ENCODE measurements around the gene TIGD1. TPM values are rescaled to one million over a fixed set of nuclear protein-coding genes. Genes with fewer than 3 reads are reported as not detected.
A peak's percentile ranks its signal among the peaks of the same experiment; 100 is the strongest.

TIGD1 gene
- total RNA-seq, 4 donors from 2014 or later = 1.2 to 7.1 (median 3.2) TPM

GRCh38 chr2:232588680-232589585 is 38.6 kb upstream of the TIGD1 start:
- WGBS, 2 donors = 35 to 48% methylated on average over 17 of the region's 18 CpGs
- TF ChIP-seq POLR2A (IDR thresholded peaks at IDR 0.05) (no peak), CTCF (IDR thresholded peaks at IDR 0.05) (no peak)
- DNase-seq = no peak

GRCh38 chr2:232588031-232588430 is 37.7 kb upstream of the TIGD1 start:
- no peak for DNase-seq
- Histone ChIP-seq H3K4me3 (no peak overlapping the region), H3K9me3 (no peaks in the 10 kb centered on the region), H3K36me3 (peaks cover 0 to 17% (median 0%) of the 10 kb centered on the region in 3 donors), H3K4me1 (peaks cover 3 to 47% (median 33%) of the 10 kb centered on the region in 3 donors), H3K27me3 (no peaks in the 10 kb centered on the region), H3K27ac (peak overlapping the region in 2 of 4 donors; percentile 70 to 79)
- TF ChIP-seq CTCF (IDR thresholded peaks at IDR 0.05) (no peak), POLR2A (IDR thresholded peaks at IDR 0.05) (no peak)
- intact Hi-C loops (cut with DNase I) = no loop called here
- WGBS, 2 donors = 71 to 74% methylated on average over 3 to 5 of the region's 8 CpGs

More at GRCh38 chr2:232588680-232589585, 38.6 kb upstream of the TIGD1 start:
- H3K4me1 ChIP-seq = peaks cover 3 to 53% (median 37%) of the 10 kb centered on the region in 3 donors
- H3K27me3 ChIP-seq = no peaks in the 10 kb centered on the region
- peaks cover 0 to 8% (median 0%) of the 10 kb centered on the region in 3 donors for H3K36me3 ChIP-seq
- intact Hi-C loops (cut with DNase I) = no loop called here
- no peaks in the 10 kb centered on the region for H3K9me3 ChIP-seq
- peak overlapping the region; percentile 66 to 79 (median 72) for H3K27ac ChIP-seq
- peak overlapping the region in 1 of 4 donors; percentile 12 for H3K4me3 ChIP-seq

- H3K27ac ChIP-seq = peak overlapping the region in 1 of 4 donors; percentile 13
- DNase-seq = no peak
- no peak overlapping the region for H3K4me3 ChIP-seq
- no peaks in the 10 kb centered on the region for H3K9me3 ChIP-seq
- no peaks in the 10 kb centered on the region for H3K27me3 ChIP-seq
- peaks cover 0 to 23% (median 0%) of the 10 kb centered on the region in 3 donors for H3K36me3 ChIP-seq
- WGBS, 2 donors = 76 to 85% methylated on average over 6 of the region's 7 CpGs
- no peak for TF ChIP-seq POLR2A (IDR thresholded peaks at IDR 0.05)
- no peak for TF ChIP-seq CTCF (IDR thresholded peaks at IDR 0.05)
- H3K4me1 ChIP-seq = peaks cover 3 to 42% (median 27%) of the 10 kb centered on the region in 3 donors
- intact Hi-C loops (cut with DNase I) = no loop called here
Measured at GRCh38 chr2:232587512-232587911, 37.2 kb upstream of the TIGD1 start.

- no peaks in the 10 kb centered on the region for H3K9me3 ChIP-seq
- H3K27me3 ChIP-seq = no peaks in the 10 kb centered on the region
- DNase-seq = no peak
- peaks cover 3 to 37% (median 23%) of the 10 kb centered on the region in 3 donors for H3K4me1 ChIP-seq
- TF ChIP-seq POLR2A (IDR thresholded peaks at IDR 0.05) (no peak), CTCF (IDR thresholded peaks at IDR 0.05) (no peak)
- WGBS, 2 donors = 74 to 85% methylated on average over 5 of the region's 5 CpGs
- peaks cover 0 to 28% (median 0%) of the 10 kb centered on the region in 3 donors for H3K36me3 ChIP-seq
- H3K4me3 ChIP-seq = no peak overlapping the region
- intact Hi-C loops (cut with DNase I) = no loop called here
- H3K27ac ChIP-seq = peak overlapping the region in 1 of 4 donors; percentile 13
Measured at GRCh38 chr2:232586943-232587505, 36.7 kb upstream of the TIGD1 start.

- Histone ChIP-seq H3K9me3 (no peaks in the 10 kb centered on the region), H3K27me3 (no peaks in the 10 kb centered on the region), H3K36me3 (peaks cover 0 to 55% (median 4%) of the 10 kb centered on the region in 3 donors), H3K27ac (no peak overlapping the region), H3K4me3 (no peak overlapping the region), H3K4me1 (peaks cover 3 to 25% (median 14%) of the 10 kb centered on the region in 3 donors)
- WGBS, 2 donors = 81 to 92% methylated on average over 6 of the region's 6 CpGs
- intact Hi-C loops (cut with DNase I) = no loop called here
- no peak for TF ChIP-seq CTCF (IDR thresholded peaks at IDR 0.05)
- TF ChIP-seq POLR2A (IDR thresholded peaks at IDR 0.05) = no peak
- DNase-seq = no peak
Measured at GRCh38 chr2:232584238-232584637, 33.9 kb upstream of the TIGD1 start.

All from esophagus squamous epithelium (tissue), 5 donors.